GM12878 (cell line): ENCODE data around the gene PHOX2B. TPM values are rescaled to one million over a fixed set of nuclear protein-coding genes. Genes with fewer than 3 reads are reported as not detected.

Source experiments
- ATAC-seq: fragments of 200-7000 bp; cut with Tn5 transposase; 3 replicates; pipeline ENCODE4 v1.9.1; 2020; ENCODE audit warnings: mild to moderate bottlenecking, moderate library complexity
- BruUV-seq: library from RNA; stranded (reverse); fragments of 400-500 nt; replicated peaks from 2 replicates; lab custom pipeline; 2021; lab: Mats Ljungman, UMichigan
- CTCF ChIA-PET: fragments of 300-600 bp; sonication (Branson Sonifier 250); formaldehyde crosslinking; extraction: SDS; loops from one replicate; lab custom pipeline; 2021; ENCODE audit warnings: inconsistent platforms; lab: Yijun Ruan, JAX
- POLR2A ChIA-PET: fragments of 350-600 bp; formaldehyde crosslinking; extraction: SDS; loops from one replicate; lab custom pipeline; 2021; ENCODE audit warnings: inconsistent platforms; lab: Charles Lee
- RAD21 ChIA-PET: fragments of 300-600 bp; sonication (Branson Sonifier 250); formaldehyde crosslinking; loops from one replicate; lab custom pipeline; 2023; ENCODE audit warnings: antibody characterized with exemption; ENCODE audit not compliant: unreplicated experiment; lab: Charles Lee
- SMC1A ChIA-PET: fragments of 300-600 bp; sonication (Branson Sonifier 250); formaldehyde crosslinking; loops from one replicate; lab custom pipeline; 2023; ENCODE audit not compliant: unreplicated experiment, uncharacterized antibody; lab: Charles Lee
- DNase-seq: peaks from one replicate; pipeline ENCODE4 v3.0.0-alpha.2; 2011; ENCODE audit warnings: low read depth, low spot score
- FAIRE-seq: peaks from 3 replicates; lab custom pipeline; 2011; peaks lifted over from hg19 to GRCh38; lab: Jason Lieb, UNC
- H2AFZ ChIP-seq: 2 replicates; pipeline ENCODE4 v1.6.0; 2011; ENCODE audit warnings: low read depth, low read length, control low read depth; ENCODE audit not compliant: control insufficient read depth
- H3K27ac ChIP-seq: 2 replicates; pipeline ENCODE4 v1.5.1; 2011; ENCODE audit warnings: control low read depth; ENCODE audit not compliant: control insufficient read depth, insufficient read depth
- H3K27me3 ChIP-seq, 2 experiments: replicated peaks in 1 of 2; 2 replicates each; pipeline versions ENCODE4 v1.6.0 to v1.6.1; 2011; ENCODE audit warnings: low read length in 1 of 2; ENCODE audit not compliant: control insufficient read depth in 2 of 2, insufficient read depth in 2 of 2
- H3K36me3 ChIP-seq, 2 experiments: 2 replicates each; pipeline ENCODE4 v1.5.1; 2011; ENCODE audit warnings: low read length in 1 of 2; ENCODE audit not compliant: control insufficient read depth in 2 of 2, insufficient read depth in 2 of 2
- H3K4me1 ChIP-seq: 2 replicates; pipeline ENCODE4 v1.6.1; 2011; ENCODE audit warnings: mild to moderate bottlenecking, low read length, moderate library complexity, mixed read lengths; ENCODE audit not compliant: control insufficient read depth, insufficient read depth
- H3K4me2 ChIP-seq: 2 replicates; pipeline ENCODE4 v1.6.0; 2011; ENCODE audit warnings: control low read depth; ENCODE audit not compliant: control insufficient read depth, insufficient read depth
- H3K4me3 ChIP-seq: fragments of 200-600 bp; sonication (generic); 2 replicates; pipeline ENCODE4 v1.5.1; 2016
- H3K79me2 ChIP-seq: 2 replicates; pipeline ENCODE4 v1.6.0; 2011; ENCODE audit warnings: low read length; ENCODE audit not compliant: control insufficient read depth, insufficient read depth
- H3K9ac ChIP-seq: 2 replicates; pipeline ENCODE4 v1.8.0; 2011; ENCODE audit warnings: low read length, control low read depth, mixed read lengths; ENCODE audit not compliant: control insufficient read depth, insufficient read depth
- H3K9me3 ChIP-seq: replicated peaks from 3 replicates; pipeline ENCODE4 v1.5.1; 2011; ENCODE audit warnings: mild to moderate bottlenecking, low read length; ENCODE audit not compliant: control insufficient read depth, insufficient read depth
- H4K20me1 ChIP-seq: 2 replicates; pipeline ENCODE4 v1.6.0; 2011; ENCODE audit not compliant: control insufficient read depth, insufficient read depth
- E4F1 ChIP-seq: fragments of 450-650 bp; IDR thresholded peaks from 2 replicates; pipeline ENCODE4 v1.6.1; 2018; ENCODE audit warnings: borderline replicate concordance, mild to moderate bottlenecking; ENCODE audit not compliant: partially characterized antibody
- FOS ChIP-seq: IDR thresholded peaks from 3 replicates; pipeline ENCODE4 v1.6.1; 2011; ENCODE audit warnings: borderline replicate concordance; ENCODE audit not compliant: insufficient read length; ENCODE audit errors: extremely low read depth
- FOXK2 ChIP-seq: fragments of 450-650 bp; IDR thresholded peaks from 2 replicates; pipeline ENCODE4 v1.6.1; 2017; ENCODE audit warnings: mild to moderate bottlenecking, moderate library complexity
- FOXM1 ChIP-seq: IDR thresholded peaks from 2 replicates; pipeline ENCODE4 v1.6.1; 2012; ENCODE audit warnings: low read depth, mild to moderate bottlenecking, inconsistent platforms, low read length, moderate library complexity
- GATAD2B ChIP-seq: fragments of 450-650 bp; conservative IDR thresholded peaks from 2 replicates; pipeline ENCODE4 v1.6.1; 2017; ENCODE audit warnings: low read depth, mild to moderate bottlenecking, moderate library complexity
- MYB ChIP-seq: fragments of 150-350 bp; IDR thresholded peaks from 2 replicates; pipeline ENCODE4 v1.6.1; 2014; ENCODE audit warnings: mild to moderate bottlenecking, low read depth, low read length, borderline replicate concordance
- POLR2AphosphoS2 ChIP-seq: IDR thresholded peaks from 2 replicates; pipeline ENCODE4 v1.6.1; 2011; ENCODE audit warnings: low read depth, mild to moderate bottlenecking, low read length, improper control_type of control experiment, moderate library complexity
- ZBTB33 ChIP-seq: fragments of 450-650 bp; IDR thresholded peaks from 2 replicates; pipeline ENCODE4 v1.6.1; 2017; ENCODE audit warnings: mild to moderate bottlenecking
- ZNF207 ChIP-seq: fragments of 450-650 bp; IDR thresholded peaks from 2 replicates; pipeline ENCODE4 v1.6.1; 2014; ENCODE audit warnings: antibody characterized with exemption, mild to moderate bottlenecking, borderline replicate concordance
- ZNF592 ChIP-seq: fragments of 450-650 bp; IDR thresholded peaks from 2 replicates; pipeline ENCODE4 v1.6.1; 2017; ENCODE audit warnings: mild to moderate bottlenecking, moderate library complexity
- WGBS: methylation state at CpG from one replicate; pipeline ENCODE4 v1.1.6; 2016; ENCODE audit warnings: low lambda C conversion rate; ENCODE audit not compliant: insufficient replicate concordance, insufficient coverage; ENCODE audit errors: missing lambda C conversion rate; 5-methylcytosine and 5-hydroxymethylcytosine counted together
- in situ Hi-C: fragments of 300-500 bp; cut with MboI; formaldehyde crosslinking; loops from 9 replicates; pipeline ENCODE4 v1.14.3; 2018; ENCODE audit warnings: mixed read lengths
- intact Hi-C: fragments of 100-400 bp; cut with micrococcal nuclease; formaldehyde crosslinking; loops from one replicate; pipeline ENCODE4 v1.14.2; 2022; ENCODE audit not compliant: unreplicated experiment
- polyA plus RNA-seq, 11 experiments: library from polyadenylated mRNA; depleted of rRNA in 4 of 11; unstranded in 6 of 11; stranded (reverse) in 5 of 11; fragments of >200 nt; fragmentation: Nextera tagmentation in 4 of 11; fragmentation: Illumina TruSeq in 1 of 11; extraction: Ambion mirVana in 4 of 11; extraction: Trizol in 1 of 11; gene quantifications; 1 replicate in 1 of 11; 2 replicates in 10 of 11; pipeline versions ENCODE4 v1.2.1 to v1.2.3, GENCODE V29; 2011 to 2016; ENCODE audit warnings: inconsistent platforms in 2 of 11, missing spikeins in 2 of 11, low read depth in 1 of 11
- total RNA-seq, 4 experiments: library from RNA; depleted of rRNA in 3 of 4; stranded (reverse); fragments of >200 nt in 3 of 4; fragmentation: Illumina TruSeq in 1 of 4; extraction: Trizol in 1 of 4; gene quantifications; 2 replicates each; pipeline versions ENCODE4 v1.2.1 to v1.2.3, GENCODE V29; 2013 to 2021
- TF ChIP-seq, protein P1 (sequence below): fragments of 450-650 bp; IDR thresholded peaks from 2 replicates; pipeline ENCODE4 v1.6.1; 2017; ENCODE audit warnings: mild to moderate bottlenecking, low read depth, inconsistent platforms; ENCODE audit not compliant: poor library complexity, severe bottlenecking
- TF ChIP-seq, protein P2 (sequence below): IDR thresholded peaks from 2 replicates; pipeline ENCODE4 v1.6.1; 2012; ENCODE audit warnings: low read depth, low read length, improper control_type of control experiment

Gene PHOX2B
- total and polyA plus RNA-seq, 10 of the 15 experiments (the other 5 are each of a cell fraction or from before 2014, with no cell fraction given) = not detected

- ChIA-PET SMC1A (no interaction called here), RAD21 (no interaction called here), CTCF (no interaction called here), POLR2A (no interaction called here)
- WGBS = 3% methylated on average over 2 of the region's 2 CpGs
- peaks cover 0 to 6% of the 10 kb centered on the region in 2 experiments; a peak in 1 of 4 replicates for H3K27me3 ChIP-seq
- H3K4me2 ChIP-seq = no peak overlapping the region
- H3K79me2 ChIP-seq = no peaks in the 10 kb centered on the region
- H4K20me1 ChIP-seq = no peaks in the 10 kb centered on the region
- H3K27ac ChIP-seq = no peak overlapping the region
- no peak for FAIRE-seq
- H3K9ac ChIP-seq = no peak overlapping the region
- H3K9me3 ChIP-seq = no peaks in the 10 kb centered on the region
- in situ Hi-C loops (no loop called here), intact Hi-C loops (no loop called here)
- no peak overlapping the region for H2AFZ ChIP-seq
- no peak overlapping the region for H3K4me3 ChIP-seq
- DNase-seq = no peak
- H3K36me3 ChIP-seq = no peaks in the 10 kb centered on the region
- no TSS peak for BruUV-seq
- no peaks in the 10 kb centered on the region for H3K4me1 ChIP-seq
- ATAC-seq = no peak
- TF ChIP-seq ZNF592 = no peak
- TF ChIP-seq FOXK2 = no peak
- TF ChIP-seq FOXM1 = no peak
- TF ChIP-seq, protein P1, sequence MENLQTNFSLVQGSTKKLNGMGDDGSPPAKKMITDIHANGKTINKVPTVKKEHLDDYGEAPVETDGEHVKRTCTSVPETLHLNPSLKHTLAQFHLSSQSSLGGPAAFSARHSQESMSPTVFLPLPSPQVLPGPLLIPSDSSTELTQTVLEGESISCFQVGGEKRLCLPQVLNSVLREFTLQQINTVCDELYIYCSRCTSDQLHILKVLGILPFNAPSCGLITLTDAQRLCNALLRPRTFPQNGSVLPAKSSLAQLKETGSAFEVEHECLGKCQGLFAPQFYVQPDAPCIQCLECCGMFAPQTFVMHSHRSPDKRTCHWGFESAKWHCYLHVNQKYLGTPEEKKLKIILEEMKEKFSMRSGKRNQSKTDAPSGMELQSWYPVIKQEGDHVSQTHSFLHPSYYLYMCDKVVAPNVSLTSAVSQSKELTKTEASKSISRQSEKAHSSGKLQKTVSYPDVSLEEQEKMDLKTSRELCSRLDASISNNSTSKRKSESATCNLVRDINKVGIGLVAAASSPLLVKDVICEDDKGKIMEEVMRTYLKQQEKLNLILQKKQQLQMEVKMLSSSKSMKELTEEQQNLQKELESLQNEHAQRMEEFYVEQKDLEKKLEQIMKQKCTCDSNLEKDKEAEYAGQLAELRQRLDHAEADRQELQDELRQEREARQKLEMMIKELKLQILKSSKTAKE = no peak
- TF ChIP-seq, protein P2, sequence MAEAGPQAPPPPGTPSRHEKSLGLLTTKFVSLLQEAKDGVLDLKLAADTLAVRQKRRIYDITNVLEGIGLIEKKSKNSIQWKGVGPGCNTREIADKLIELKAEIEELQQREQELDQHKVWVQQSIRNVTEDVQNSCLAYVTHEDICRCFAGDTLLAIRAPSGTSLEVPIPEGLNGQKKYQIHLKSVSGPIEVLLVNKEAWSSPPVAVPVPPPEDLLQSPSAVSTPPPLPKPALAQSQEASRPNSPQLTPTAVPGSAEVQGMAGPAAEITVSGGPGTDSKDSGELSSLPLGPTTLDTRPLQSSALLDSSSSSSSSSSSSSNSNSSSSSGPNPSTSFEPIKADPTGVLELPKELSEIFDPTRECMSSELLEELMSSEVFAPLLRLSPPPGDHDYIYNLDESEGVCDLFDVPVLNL = no peak
- TF ChIP-seq ZBTB33 = no peak
- TF ChIP-seq MYB = no peak
- TF ChIP-seq ZNF207 = no peak
- no peak for TF ChIP-seq E4F1
- TF ChIP-seq GATAD2B = no peak
- TF ChIP-seq FOS = no peak
- TF ChIP-seq POLR2AphosphoS2 = no peak
These were observed 15.2 kb upstream of the PHOX2B start for GRCh38 chr4:41763729-41764128.
